Activated T-helper 17 cell treated with anti-CD3 and anti-CD28 coated beads, Interleukin-2, amount 50 U/mL, for 72 hours (primary cell): Measurements from ENCODE around the gene NOL12. TPM values are rescaled to one million over a fixed set of nuclear protein-coding genes. Genes with fewer than 3 reads are reported as not detected.
"Not testable (repeated sequence)": the region's sequence is repeated elsewhere in the genome, so short reads cannot be mapped to it uniquely, and the experiment has no call there.

Experiments used
- ATAC-seq: fragments of 150-1000 bp; cut with Tn5 transposase; replicated peaks from 2 replicates; pipeline ENCODE4 v1.10.0; 2021; ENCODE audit warnings: mild to moderate bottlenecking, moderate library complexity
- H3K27ac Mint-ChIP-seq: one replicate; pipeline ENCODE4 v1.8.0; 2022; ENCODE audit warnings: mixed read lengths
- H3K27me3 Mint-ChIP-seq: one replicate; pipeline ENCODE4 v1.8.0; 2022; ENCODE audit warnings: mixed read lengths
- H3K36me3 Mint-ChIP-seq: one replicate; pipeline ENCODE4 v1.8.0; 2022; ENCODE audit warnings: low read depth, mild to moderate bottlenecking, mixed read lengths
- H3K4me1 Mint-ChIP-seq: one replicate; pipeline ENCODE4 v1.8.0; 2022; ENCODE audit warnings: mixed read lengths
- H3K4me3 Mint-ChIP-seq: one replicate; pipeline ENCODE4 v1.8.0; 2022; ENCODE audit warnings: mild to moderate bottlenecking, mixed read lengths
- H3K9me3 Mint-ChIP-seq: one replicate; pipeline ENCODE4 v1.8.0; 2022; ENCODE audit warnings: mixed read lengths
- total RNA-seq, 2 donors: library from RNA; stranded (reverse); gene quantifications; one replicate each; pipeline ENCODE4 v1.2.3, GENCODE V29; 2022

NOL12 gene
- total RNA-seq, 2 donors from 2014 or later: 22.1 to 46.1 TPM

GRCh38 chr22:37705205-37705604, 19.1 kb downstream of the NOL12 start:
- H3K4me3 Mint-ChIP-seq: no peak overlapping the region
- no peak for ATAC-seq
- no peaks in the 10 kb centered on the region for H3K9me3 Mint-ChIP-seq
- peaks cover 23% of the 10 kb centered on the region for H3K36me3 Mint-ChIP-seq
- no peaks in the 10 kb centered on the region for H3K27me3 Mint-ChIP-seq
- peaks cover 5% of the 10 kb centered on the region for H3K4me1 Mint-ChIP-seq
- no peak overlapping the region for H3K27ac Mint-ChIP-seq

GRCh38 chr22:37708580-37709444, 22.7 kb downstream of the NOL12 start:
- peaks cover 5% of the 10 kb centered on the region for H3K4me1 Mint-ChIP-seq
- H3K9me3 Mint-ChIP-seq: no peaks in the 10 kb centered on the region
- H3K36me3 Mint-ChIP-seq: peaks cover 14% of the 10 kb centered on the region
- no peak for ATAC-seq
- H3K4me3 Mint-ChIP-seq: no peak overlapping the region
- no peak overlapping the region for H3K27ac Mint-ChIP-seq
- H3K27me3 Mint-ChIP-seq: no peaks in the 10 kb centered on the region

- Mint-ChIP-seq H3K9me3 (no peaks in the 10 kb centered on the region), H3K36me3 (peaks cover 8% of the 10 kb centered on the region)
These were observed 23.3 kb downstream of the NOL12 start for GRCh38 chr22:37709445-37709765.

GRCh38 chr22:37710675-37711074, 24.5 kb downstream of the NOL12 start:
- Mint-ChIP-seq H3K36me3 (peaks cover 5% of the 10 kb centered on the region), H3K27me3 (no peaks in the 10 kb centered on the region), H3K4me1 (peaks cover 5% of the 10 kb centered on the region), H3K27ac (no peak overlapping the region), H3K9me3 (no peaks in the 10 kb centered on the region), H3K4me3 (no peak overlapping the region)
- no peak for ATAC-seq

More at GRCh38 chr22:37709445-37709765, 23.3 kb downstream of the NOL12 start:
- H3K4me3 Mint-ChIP-seq: no peak overlapping the region
- no peak overlapping the region for H3K27ac Mint-ChIP-seq
- peaks cover 5% of the 10 kb centered on the region for H3K4me1 Mint-ChIP-seq
- no peak for ATAC-seq
- H3K27me3 Mint-ChIP-seq: no peaks in the 10 kb centered on the region

GRCh38 chr22:37711490-37711889, 25.3 kb downstream of the NOL12 start:
- Mint-ChIP-seq H3K4me3 (no peak overlapping the region), H3K27me3 (no peaks in the 10 kb centered on the region), H3K27ac (no peak overlapping the region), H3K4me1 (peaks cover 5% of the 10 kb centered on the region), H3K9me3 (no peaks in the 10 kb centered on the region), H3K36me3 (peaks cover 5% of the 10 kb centered on the region)
- no peak for ATAC-seq

GRCh38 chr22:37713761-37714160, 27.6 kb downstream of the NOL12 start:
- ATAC-seq: no peak
- peaks cover 5% of the 10 kb centered on the region for H3K36me3 Mint-ChIP-seq
- no peaks in the 10 kb centered on the region for H3K9me3 Mint-ChIP-seq
- peaks cover 5% of the 10 kb centered on the region for H3K4me1 Mint-ChIP-seq
- no peak overlapping the region for H3K4me3 Mint-ChIP-seq
- H3K27me3 Mint-ChIP-seq: no peaks in the 10 kb centered on the region
- H3K27ac Mint-ChIP-seq: no peak overlapping the region

- no peak overlapping the region for H3K27ac Mint-ChIP-seq
- peaks cover 5% of the 10 kb centered on the region for H3K36me3 Mint-ChIP-seq
- no peaks in the 10 kb centered on the region for H3K9me3 Mint-ChIP-seq
- H3K4me3 Mint-ChIP-seq: no peak overlapping the region
- peaks cover 4% of the 10 kb centered on the region for H3K4me1 Mint-ChIP-seq
- no peaks in the 10 kb centered on the region for H3K27me3 Mint-ChIP-seq
- ATAC-seq: no peak
These were observed 28.5 kb downstream of the NOL12 start for GRCh38 chr22:37714634-37715033.

GRCh38 chr22:37715760-37716159, 29.6 kb downstream of the NOL12 start:
- ATAC-seq: no peak
- H3K27me3 Mint-ChIP-seq: no peaks in the 10 kb centered on the region
- H3K9me3 Mint-ChIP-seq: no peaks in the 10 kb centered on the region
- H3K4me1 Mint-ChIP-seq: no peaks in the 10 kb centered on the region
- H3K4me3 Mint-ChIP-seq: no peak overlapping the region
- no peaks in the 10 kb centered on the region for H3K36me3 Mint-ChIP-seq
- H3K27ac Mint-ChIP-seq: no peak overlapping the region

- ATAC-seq: no peak
- Mint-ChIP-seq H3K36me3 (no peaks in the 10 kb centered on the region), H3K27ac (no peak overlapping the region), H3K9me3 (no peaks in the 10 kb centered on the region), H3K27me3 (no peaks in the 10 kb centered on the region), H3K4me1 (no peaks in the 10 kb centered on the region), H3K4me3 (no peak overlapping the region)
These were observed 30.6 kb downstream of the NOL12 start for GRCh38 chr22:37716708-37717107.

- H3K9me3 Mint-ChIP-seq, H3K36me3 Mint-ChIP-seq, H3K4me3 Mint-ChIP-seq, H3K27me3 Mint-ChIP-seq, ATAC-seq, H3K27ac Mint-ChIP-seq, H3K4me1 Mint-ChIP-seq: not testable (repeated sequence)
These were observed 31.1 kb downstream of the NOL12 start for GRCh38 chr22:37717235-37717634.

- H3K36me3 Mint-ChIP-seq, ATAC-seq, H3K4me3 Mint-ChIP-seq, H3K27ac Mint-ChIP-seq, H3K27me3 Mint-ChIP-seq, H3K4me1 Mint-ChIP-seq, H3K9me3 Mint-ChIP-seq: not testable (repeated sequence)
These were observed 31.7 kb downstream of the NOL12 start for GRCh38 chr22:37717746-37718305.

- H3K4me1 Mint-ChIP-seq: peaks cover 6% of the 10 kb centered on the region
These were observed 39.6 kb downstream of the NOL12 start for GRCh38 chr22:37725551-37726240.

GRCh38 chr22:37726241-37726887, 40.2 kb downstream of the NOL12 start:
- no peaks in the 10 kb centered on the region for H3K9me3 Mint-ChIP-seq
- no peak overlapping the region for H3K27ac Mint-ChIP-seq
- no peaks in the 10 kb centered on the region for H3K27me3 Mint-ChIP-seq
- H3K4me1 Mint-ChIP-seq: peaks cover 6% of the 10 kb centered on the region
- no peak overlapping the region for H3K4me3 Mint-ChIP-seq
- H3K36me3 Mint-ChIP-seq: no peaks in the 10 kb centered on the region
- ATAC-seq: peak; percentile 56

More at GRCh38 chr22:37725551-37726240, 39.6 kb downstream of the NOL12 start:
- no peaks in the 10 kb centered on the region for H3K36me3 Mint-ChIP-seq
- H3K27me3 Mint-ChIP-seq: no peaks in the 10 kb centered on the region
- H3K9me3 Mint-ChIP-seq: no peaks in the 10 kb centered on the region
- H3K4me3 Mint-ChIP-seq: no peak overlapping the region
- ATAC-seq: no peak
- peak overlapping the region; percentile 12 for H3K27ac Mint-ChIP-seq

GRCh38 chr22:37728620-37729019, 42.5 kb downstream of the NOL12 start:
- Mint-ChIP-seq H3K4me3 (no peak overlapping the region), H3K9me3 (no peaks in the 10 kb centered on the region), H3K4me1 (peaks cover 6% of the 10 kb centered on the region), H3K36me3 (no peaks in the 10 kb centered on the region), H3K27ac (no peak overlapping the region), H3K27me3 (no peaks in the 10 kb centered on the region)
- no peak for ATAC-seq
